Fibroblast of lung (primary cell): ENCODE results near the gene SLC25A24. TPM values are rescaled to one million over a fixed set of nuclear protein-coding genes. Genes with fewer than 3 reads are reported as not detected.

Experiments used
- DNase-seq, 2 donors: peaks; one replicate each; pipeline versions ENCODE4 v3.0.0 to v3.0.0-alpha.2; 2010; ENCODE audit warnings: low read depth in 2 of 2
- H2AFZ ChIP-seq: 2 replicates; pipeline ENCODE4 v1.5.1; 2012; ENCODE audit warnings: low read length, control low read depth, inconsistent platforms
- H3K27ac ChIP-seq: 2 replicates; pipeline ENCODE4 v1.5.1; 2011; ENCODE audit warnings: low read length, control low read depth; ENCODE audit not compliant: insufficient read depth
- H3K27me3 ChIP-seq: 2 replicates; pipeline ENCODE4 v1.5.1; 2011; ENCODE audit warnings: mild to moderate bottlenecking, low read length; ENCODE audit not compliant: control insufficient read depth, insufficient read depth
- H3K36me3 ChIP-seq: 2 replicates; pipeline ENCODE4 v1.5.1; 2011; ENCODE audit warnings: low read length; ENCODE audit not compliant: control insufficient read depth, insufficient read depth
- H3K4me1 ChIP-seq: 2 replicates; pipeline ENCODE4 v1.5.1; 2011; ENCODE audit warnings: low read length; ENCODE audit not compliant: control insufficient read depth, insufficient read depth; ENCODE audit errors: extremely low read depth
- H3K4me2 ChIP-seq: 2 replicates; pipeline ENCODE4 v1.5.1; 2011; ENCODE audit warnings: low read length, control low read depth; ENCODE audit not compliant: insufficient read depth; ENCODE audit errors: extremely low read depth
- H3K4me3 ChIP-seq, 4 experiments: fragments of 200-600 bp in 1 of 4; sonication (generic) in 1 of 4; replicated peaks in 1 of 4; 2 replicates each; pipeline ENCODE4 v1.5.1; 2011 to 2016; ENCODE audit warnings: low read length in 4 of 4, low read depth in 3 of 4, mild to moderate bottlenecking in 3 of 4, control low read depth in 2 of 4, inconsistent platforms in 1 of 4, mixed read lengths in 1 of 4; ENCODE audit not compliant: insufficient read depth in 1 of 4; ENCODE audit errors: control extremely low read depth in 1 of 4
- H3K79me2 ChIP-seq: 2 replicates; pipeline ENCODE4 v1.5.1; 2012; ENCODE audit warnings: mild to moderate bottlenecking, low read length, inconsistent platforms; ENCODE audit not compliant: control insufficient read depth, insufficient read depth
- H3K9ac ChIP-seq: 2 replicates; pipeline ENCODE4 v1.5.1; 2011; ENCODE audit warnings: mild to moderate bottlenecking, low read length, control low read depth; ENCODE audit not compliant: insufficient read depth
- H3K9me3 ChIP-seq: 2 replicates; pipeline ENCODE4 v1.5.1; 2012; ENCODE audit warnings: low read depth, low read length; ENCODE audit not compliant: control insufficient read depth, insufficient read depth
- H4K20me1 ChIP-seq: 2 replicates; pipeline ENCODE4 v1.5.1; 2011; ENCODE audit warnings: low read length; ENCODE audit not compliant: control insufficient read depth, insufficient read depth; ENCODE audit errors: extremely low read depth
- CTCF ChIP-seq, 2 donors: IDR thresholded peaks in 1 of 2; conservative IDR thresholded peaks in 1 of 2; 1 replicate in 1 of 2; 2 replicates in 1 of 2; pipeline ENCODE4 v1.5.1; 2011 to 2012; ENCODE audit warnings: low read length in 2 of 2, control low read depth in 1 of 2, inconsistent platforms in 1 of 2, low read depth in 1 of 2, mild to moderate bottlenecking in 1 of 2
- EZH2 ChIP-seq: IDR thresholded peaks from 2 replicates; pipeline ENCODE4 v1.5.1; 2012; ENCODE audit warnings: low read length, control low read depth, mild to moderate bottlenecking; ENCODE audit errors: missing control alignments
- polyA plus RNA-seq, 2 donors: library from polyadenylated mRNA; depleted of rRNA in 1 of 2; stranded (reverse) in 1 of 2; unstranded in 1 of 2; fragments of >200 nt; gene quantifications; 2 replicates each; pipeline ENCODE4 v1.2.1, GENCODE V29; 2011 to 2012; ENCODE audit warnings: missing spikeins in 1 of 2
- total RNA-seq: library from RNA; depleted of rRNA; stranded (reverse); fragments of >200 nt; gene quantifications from 2 replicates; pipeline ENCODE4 v1.2.1, GENCODE V29; 2014

The SLC25A24 gene
- total and polyA plus RNA-seq, 2 donors (not counting 1 experiment from before 2014, with no cell fraction given): 51.2 to 51.6 TPM

- no peaks in the 10 kb centered on the region for H3K9me3 ChIP-seq
- DNase-seq: peak in 1 of 2 donors; percentile 23
- H3K4me3 ChIP-seq: no peak overlapping the region
- H3K4me1 ChIP-seq: no peaks in the 10 kb centered on the region
- no peak overlapping the region for H3K27ac ChIP-seq
- no peaks in the 10 kb centered on the region for H4K20me1 ChIP-seq
- TF ChIP-seq CTCF (conservative IDR thresholded peaks at IDR 0.05 in 1 of 2, IDR thresholded peaks at IDR 0.05 in 1 of 2; ENCODE audit: low read depth in 1 of 2, low read length in 2 of 2) (no peak), EZH2 (no peak)
- no peak overlapping the region for H3K4me2 ChIP-seq
- no peaks in the 10 kb centered on the region for H3K27me3 ChIP-seq
- H3K79me2 ChIP-seq: peaks cover 68% of the 10 kb centered on the region
- H3K36me3 ChIP-seq: peaks cover 1% of the 10 kb centered on the region
- H3K9ac ChIP-seq: no peak overlapping the region
- H2AFZ ChIP-seq: no peak overlapping the region
Measured at GRCh38 chr1:108190001-108190634, 10.0 kb downstream of the SLC25A24 start.

DNA sequence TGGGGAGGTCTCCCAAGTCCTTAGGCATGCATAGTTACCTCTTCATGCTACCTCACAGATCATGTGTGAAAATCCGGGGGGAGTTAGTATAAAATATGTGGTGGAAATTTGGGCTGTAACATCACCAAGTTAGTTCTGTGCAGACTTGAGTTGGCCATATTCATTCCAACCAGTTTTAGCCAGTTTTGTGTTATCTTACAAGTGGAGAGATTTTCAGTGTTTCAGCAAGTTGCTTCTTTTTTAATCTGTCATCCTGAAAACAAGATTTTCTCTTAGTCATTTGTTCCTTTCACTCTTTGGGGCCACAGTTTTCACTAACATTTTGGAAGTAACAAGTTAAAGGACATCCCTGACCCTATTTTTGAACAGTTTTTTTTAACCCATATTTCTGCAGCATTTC is 11.3 kb downstream of the SLC25A24 start:
- Histone ChIP-seq H3K4me3 (no peak overlapping the region), H3K4me1 (no peaks in the 10 kb centered on the region), H3K27me3 (no peaks in the 10 kb centered on the region), H3K27ac (no peak overlapping the region), H3K9ac (no peak overlapping the region), H2AFZ (no peak overlapping the region), H3K4me2 (no peak overlapping the region), H3K9me3 (no peaks in the 10 kb centered on the region), H3K36me3 (peaks cover 3% of the 10 kb centered on the region), H4K20me1 (no peaks in the 10 kb centered on the region), H3K79me2 (peaks cover 61% of the 10 kb centered on the region)
- TF ChIP-seq CTCF (conservative IDR thresholded peaks at IDR 0.05 in 1 of 2, IDR thresholded peaks at IDR 0.05 in 1 of 2; ENCODE audit: low read depth in 1 of 2, low read length in 2 of 2) (no peak), EZH2 (no peak)
- DNase-seq: no peak

DNA sequence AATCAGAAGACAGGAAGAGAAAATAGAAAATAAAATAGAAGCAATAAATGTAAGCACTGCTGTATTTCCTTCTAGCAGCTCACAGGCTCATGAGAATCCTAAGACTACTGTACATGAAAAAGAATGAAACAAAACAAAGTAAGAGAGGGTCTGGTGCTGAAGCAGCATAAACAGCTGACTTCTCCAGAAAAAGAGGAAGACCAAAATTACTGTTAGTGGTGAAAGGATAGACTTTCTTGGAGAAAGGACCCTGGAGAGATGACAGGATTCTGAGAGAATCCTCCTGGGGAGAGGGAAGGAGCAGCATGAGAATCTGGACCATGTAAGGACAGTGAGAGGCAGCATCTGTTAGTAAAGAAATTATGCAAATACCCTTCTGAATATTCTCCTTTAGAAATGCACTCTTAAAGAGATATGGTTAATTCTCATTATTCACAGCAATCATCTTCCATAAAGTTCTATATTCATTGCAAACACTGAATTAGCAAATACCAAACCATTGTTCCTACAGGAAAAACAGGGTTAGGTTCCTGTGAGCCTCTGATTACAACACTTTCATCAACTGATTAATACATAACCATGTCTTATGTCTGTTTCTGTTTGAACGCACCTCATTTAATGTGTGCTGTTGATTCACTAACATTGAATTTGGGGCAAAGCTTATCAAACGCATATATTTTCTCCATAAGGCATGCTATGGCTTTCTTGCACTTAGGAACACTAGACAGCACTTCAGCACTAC is 17.0 kb downstream of the SLC25A24 start:
- no peak for DNase-seq
- H3K9ac ChIP-seq: no peak overlapping the region
- H3K4me1 ChIP-seq: no peaks in the 10 kb centered on the region
- no peaks in the 10 kb centered on the region for H3K27me3 ChIP-seq
- no peak overlapping the region for H3K4me3 ChIP-seq
- H3K4me2 ChIP-seq: no peak overlapping the region
- H3K27ac ChIP-seq: no peak overlapping the region
- H2AFZ ChIP-seq: no peak overlapping the region
- H3K79me2 ChIP-seq: peaks cover 27% of the 10 kb centered on the region
- H4K20me1 ChIP-seq: no peaks in the 10 kb centered on the region
- H3K9me3 ChIP-seq: no peaks in the 10 kb centered on the region
- TF ChIP-seq EZH2 (no peak), CTCF (conservative IDR thresholded peaks at IDR 0.05 in 1 of 2, IDR thresholded peaks at IDR 0.05 in 1 of 2; ENCODE audit: low read depth in 1 of 2, low read length in 2 of 2) (no peak)
- H3K36me3 ChIP-seq: peaks cover 3% of the 10 kb centered on the region
